ENCODE measurements around the gene TXNRD1. TPM values are rescaled to one million over a fixed set of nuclear protein-coding genes. Genes with fewer than 3 reads are reported as not detected.
"Not testable (repeated sequence)": the region's sequence is repeated elsewhere in the genome, so short reads cannot be mapped to it uniquely, and the experiment has no call there.

The TXNRD1 gene
- polyA plus RNA-seq, 4 donors = 29.3 to 64.2 (median 49.2) TPM

- Histone ChIP-seq H3K9me3 (ENCODE audit: control insufficient read depth in 2 of 2, insufficient read depth in 1 of 2, low read depth in 1 of 2, low read length in 1 of 2) (peaks cover 0 to 1% of the 10 kb centered on the region in 2 donors), H3K27me3 (ENCODE audit: control insufficient read depth in 3 of 3, insufficient read depth in 3 of 3, low read length in 3 of 3) (peaks cover 0 to 3% (median 0%) of the 10 kb centered on the region in 3 donors), H3K36me3 (ENCODE audit: control insufficient read depth in 3 of 3, insufficient read depth in 2 of 3, low read depth in 1 of 3, low read length in 3 of 3) (no peaks in the 10 kb centered on the region), H3K27ac (ENCODE audit: low read depth in 1 of 3, low read length in 2 of 3) (no peak overlapping the region), H3K4me1 (ENCODE audit: control insufficient read depth in 3 of 3, insufficient read depth in 2 of 3, low read depth in 1 of 3, low read length in 2 of 3) (no peaks in the 10 kb centered on the region), H3K4me3 (ENCODE audit: low read depth in 1 of 3, low read length in 3 of 3) (no peak overlapping the region)
- DNase-seq (no peak), FAIRE-seq (no peak)
- WGBS, 3 donors = 82 to 89% (median 86%) methylated on average over 19 of the region's 19 CpGs
Observed at GRCh38 chr12:104204690-104205480, 10.7 kb upstream of the TXNRD1 start.

- no peak for FAIRE-seq
- DNase-seq = no peak
- 80 to 86% (median 84%) methylated on average over 8 of the region's 8 CpGs for WGBS, 3 donors
Observed at GRCh38 chr12:104207416-104208205, 8.0 kb upstream of the TXNRD1 start.

GRCh38 chr12:104212516-104212915, 3.1 kb upstream of the TXNRD1 start:
- 86 to 89% (median 89%) methylated on average over 4 of the region's 4 CpGs for WGBS, 3 donors
- no peak overlapping the region for H3K4me3 ChIP-seq (ENCODE audit: low read depth in 1 of 3, low read length in 3 of 3)
- H3K9me3 ChIP-seq (ENCODE audit: control insufficient read depth in 2 of 2, insufficient read depth in 1 of 2, low read depth in 1 of 2, low read length in 1 of 2) = peaks cover 0 to 1% of the 10 kb centered on the region in 2 donors
- H3K27me3 ChIP-seq (ENCODE audit: control insufficient read depth in 3 of 3, insufficient read depth in 3 of 3, low read length in 3 of 3) = peaks cover 0 to 7% (median 0%) of the 10 kb centered on the region in 3 donors
- H3K36me3 ChIP-seq (ENCODE audit: control insufficient read depth in 3 of 3, insufficient read depth in 2 of 3, low read depth in 1 of 3, low read length in 3 of 3) = no peaks in the 10 kb centered on the region
- no peak for DNase-seq
- no peaks in the 10 kb centered on the region for H3K4me1 ChIP-seq (ENCODE audit: control insufficient read depth in 3 of 3, insufficient read depth in 2 of 3, low read depth in 1 of 3, low read length in 2 of 3)
- no peak overlapping the region for H3K27ac ChIP-seq (ENCODE audit: low read depth in 1 of 3, low read length in 2 of 3)
- no peak for FAIRE-seq

More at GRCh38 chr12:104207416-104208205, 8.0 kb upstream of the TXNRD1 start:
- Histone ChIP-seq H3K27me3 (ENCODE audit: control insufficient read depth in 3 of 3, insufficient read depth in 3 of 3, low read length in 3 of 3) (peaks cover 0 to 3% (median 0%) of the 10 kb centered on the region in 3 donors), H3K9me3 (ENCODE audit: control insufficient read depth in 2 of 2, insufficient read depth in 1 of 2, low read depth in 1 of 2, low read length in 1 of 2) (peaks cover 0 to 1% of the 10 kb centered on the region in 2 donors), H3K36me3 (ENCODE audit: control insufficient read depth in 3 of 3, insufficient read depth in 2 of 3, low read depth in 1 of 3, low read length in 3 of 3) (no peaks in the 10 kb centered on the region), H3K27ac (ENCODE audit: low read depth in 1 of 3, low read length in 2 of 3) (no peak overlapping the region), H3K4me1 (ENCODE audit: control insufficient read depth in 3 of 3, insufficient read depth in 2 of 3, low read depth in 1 of 3, low read length in 2 of 3) (no peaks in the 10 kb centered on the region), H3K4me3 (ENCODE audit: low read depth in 1 of 3, low read length in 3 of 3) (no peak overlapping the region)

- DNase-seq = no peak
- 80 to 82% (median 82%) methylated on average over 2 of the region's 2 CpGs for WGBS, 3 donors
- FAIRE-seq = no peak
- Histone ChIP-seq H3K4me3 (ENCODE audit: low read depth in 1 of 3, low read length in 3 of 3) (no peak overlapping the region), H3K27me3 (ENCODE audit: control insufficient read depth in 3 of 3, insufficient read depth in 3 of 3, low read length in 3 of 3) (peaks cover 0 to 7% (median 0%) of the 10 kb centered on the region in 3 donors), H3K36me3 (ENCODE audit: control insufficient read depth in 3 of 3, insufficient read depth in 2 of 3, low read depth in 1 of 3, low read length in 3 of 3) (no peaks in the 10 kb centered on the region), H3K4me1 (ENCODE audit: control insufficient read depth in 3 of 3, insufficient read depth in 2 of 3, low read depth in 1 of 3, low read length in 2 of 3) (peaks cover 0 to 1% (median 0%) of the 10 kb centered on the region in 3 donors), H3K27ac (ENCODE audit: low read depth in 1 of 3, low read length in 2 of 3) (no peak overlapping the region), H3K9me3 (ENCODE audit: control insufficient read depth in 2 of 2, insufficient read depth in 1 of 2, low read depth in 1 of 2, low read length in 1 of 2) (no peaks in the 10 kb centered on the region)
Observed at GRCh38 chr12:104213952-104214351, 1.6 kb upstream of the TXNRD1 start.

- Histone ChIP-seq H3K4me3 (ENCODE audit: low read depth in 1 of 3, low read length in 3 of 3) (no peak overlapping the region), H3K36me3 (ENCODE audit: control insufficient read depth in 3 of 3, insufficient read depth in 2 of 3, low read depth in 1 of 3, low read length in 3 of 3) (no peaks in the 10 kb centered on the region), H3K27me3 (ENCODE audit: control insufficient read depth in 3 of 3, insufficient read depth in 3 of 3, low read length in 3 of 3) (peaks cover 0 to 7% (median 0%) of the 10 kb centered on the region in 3 donors), H3K4me1 (ENCODE audit: control insufficient read depth in 3 of 3, insufficient read depth in 2 of 3, low read depth in 1 of 3, low read length in 2 of 3) (peaks cover 2 to 6% (median 4%) of the 10 kb centered on the region in 3 donors), H3K27ac (ENCODE audit: low read depth in 1 of 3, low read length in 2 of 3) (peak overlapping the region in 1 of 3 donors; percentile 55), H3K9me3 (ENCODE audit: control insufficient read depth in 2 of 2, insufficient read depth in 1 of 2, low read depth in 1 of 2, low read length in 1 of 2) (no peaks in the 10 kb centered on the region)
- DNase-seq (no peak), FAIRE-seq (no peak)
- 88 to 100% (median 100%) methylated on average over 1 of the region's 1 CpG for WGBS, 3 donors
Observed at GRCh38 chr12:104216521-104216924, 944 bp downstream of the TXNRD1 start.

- not testable (repeated sequence) for H3K9me3 ChIP-seq (ENCODE audit: control insufficient read depth in 2 of 2, insufficient read depth in 1 of 2, low read depth in 1 of 2, low read length in 1 of 2); FAIRE-seq; H3K4me3 ChIP-seq (ENCODE audit: low read depth in 1 of 3, low read length in 3 of 3); H3K4me1 ChIP-seq (ENCODE audit: control insufficient read depth in 3 of 3, insufficient read depth in 2 of 3, low read depth in 1 of 3, low read length in 2 of 3); H3K27ac ChIP-seq (ENCODE audit: low read depth in 1 of 3, low read length in 2 of 3); H3K36me3 ChIP-seq (ENCODE audit: control insufficient read depth in 3 of 3, insufficient read depth in 2 of 3, low read depth in 1 of 3, low read length in 3 of 3); H3K27me3 ChIP-seq (ENCODE audit: control insufficient read depth in 3 of 3, insufficient read depth in 3 of 3, low read length in 3 of 3); DNase-seq
- 97 to 99% (median 98%) methylated on average over 2 of the region's 2 CpGs for WGBS, 3 donors
Observed at GRCh38 chr12:104218506-104218905, 2.9 kb downstream of the TXNRD1 start.

- Histone ChIP-seq H3K27me3 (ENCODE audit: control insufficient read depth in 3 of 3, insufficient read depth in 3 of 3, low read length in 3 of 3) (peaks cover 0 to 7% (median 0%) of the 10 kb centered on the region in 3 donors), H3K36me3 (ENCODE audit: control insufficient read depth in 3 of 3, insufficient read depth in 2 of 3, low read depth in 1 of 3, low read length in 3 of 3) (no peaks in the 10 kb centered on the region), H3K9me3 (ENCODE audit: control insufficient read depth in 2 of 2, insufficient read depth in 1 of 2, low read depth in 1 of 2, low read length in 1 of 2) (no peaks in the 10 kb centered on the region), H3K27ac (ENCODE audit: low read depth in 1 of 3, low read length in 2 of 3) (peak overlapping the region in 1 of 3 donors; percentile 47), H3K4me1 (ENCODE audit: control insufficient read depth in 3 of 3, insufficient read depth in 2 of 3, low read depth in 1 of 3, low read length in 2 of 3) (peaks cover 2 to 6% (median 4%) of the 10 kb centered on the region in 3 donors), H3K4me3 (ENCODE audit: low read depth in 1 of 3, low read length in 3 of 3) (no peak overlapping the region)
- FAIRE-seq (no peak), DNase-seq (no peak)
- WGBS, 3 donors = 88 to 93% (median 91%) methylated on average over 1 of the region's 1 CpG
Observed at GRCh38 chr12:104218935-104219334, 3.4 kb downstream of the TXNRD1 start.

GRCh38 chr12:104219361-104219892, 3.8 kb downstream of the TXNRD1 start:
- Histone ChIP-seq H3K9me3 (ENCODE audit: control insufficient read depth in 2 of 2, insufficient read depth in 1 of 2, low read depth in 1 of 2, low read length in 1 of 2) (no peaks in the 10 kb centered on the region), H3K36me3 (ENCODE audit: control insufficient read depth in 3 of 3, insufficient read depth in 2 of 3, low read depth in 1 of 3, low read length in 3 of 3) (no peaks in the 10 kb centered on the region), H3K4me3 (ENCODE audit: low read depth in 1 of 3, low read length in 3 of 3) (no peak overlapping the region), H3K4me1 (ENCODE audit: control insufficient read depth in 3 of 3, insufficient read depth in 2 of 3, low read depth in 1 of 3, low read length in 2 of 3) (peaks cover 2 to 6% (median 4%) of the 10 kb centered on the region in 3 donors), H3K27ac (ENCODE audit: low read depth in 1 of 3, low read length in 2 of 3) (peak overlapping the region in 2 of 3 donors; percentile 37 to 93), H3K27me3 (ENCODE audit: control insufficient read depth in 3 of 3, insufficient read depth in 3 of 3, low read length in 3 of 3) (peaks cover 0 to 7% (median 0%) of the 10 kb centered on the region in 3 donors)
- DNase-seq = peak; percentile 47 to 80
- WGBS, 3 donors = 10 to 31% (median 25%) methylated on average over 4 of the region's 4 CpGs
- no peak for FAIRE-seq
